K562 (cell line): ENCODE results near the gene R3HDM2. TPM values are rescaled to one million over a fixed set of nuclear protein-coding genes. Genes with fewer than 3 reads are reported as not detected.

ENCODE experiments used
- BRD9 ChIP-seq: fragments of 450-650 bp; IDR thresholded peaks from 2 replicates; pipeline ENCODE4 v1.6.1; 2018; ENCODE audit warnings: low read depth; ENCODE audit not compliant: partially characterized antibody
- MCM2 ChIP-seq: fragments of 450-650 bp; IDR thresholded peaks from 2 replicates; pipeline ENCODE4 v1.6.1; 2017; ENCODE audit warnings: low read depth, mild to moderate bottlenecking
- RB1 ChIP-seq: fragments of 450-650 bp; IDR thresholded peaks from 2 replicates; pipeline ENCODE4 v1.6.1; 2017; ENCODE audit warnings: low read depth, mild to moderate bottlenecking
- ZNF174 ChIP-seq: fragments of 250-450 bp; sonication (Bioruptor Pico); IDR thresholded peaks from 2 replicates; pipeline ENCODE4 v1.4.0; 2020; ENCODE audit warnings: mild to moderate bottlenecking
- ZNF384 ChIP-seq: IDR thresholded peaks from 2 replicates; pipeline ENCODE4 v1.6.1; 2012; ENCODE audit warnings: low read depth, low read length, improper control_type of control experiment
- ZNF699 ChIP-seq: fragments of 250-450 bp; sonication (Bioruptor Pico); IDR thresholded peaks from 2 replicates; pipeline ENCODE4 v1.8.0; 2021; ENCODE audit warnings: mild to moderate bottlenecking, moderate library complexity; ENCODE audit not compliant: insufficient replicate concordance
- polyA plus RNA-seq, 8 experiments: library from polyadenylated mRNA; depleted of rRNA in 4 of 8; stranded (reverse) in 5 of 8; unstranded in 3 of 8; fragments of >200 nt; fragmentation: Nextera tagmentation in 2 of 8; fragmentation: Illumina TruSeq in 1 of 8; extraction: Ambion mirVana in 2 of 8; extraction: Trizol in 1 of 8; gene quantifications; 2 replicates each; pipeline versions ENCODE4 v1.2.1 to v1.2.3, GENCODE V29; 2011 to 2014; ENCODE audit warnings: inconsistent platforms in 1 of 8, missing spikeins in 1 of 8
- total RNA-seq, 7 experiments: library from RNA; depleted of rRNA in 6 of 7; stranded (reverse); fragments of >200 nt in 6 of 7; fragmentation: Illumina TruSeq in 2 of 7; extraction: Trizol in 2 of 7; gene quantifications; 2 replicates each; pipeline versions ENCODE4 v1.2.1 to v1.2.3, GENCODE V29; 2011 to 2021; ENCODE audit warnings: low replicate concordance in 1 of 7
- TF ChIP-seq, protein P1 (sequence below): fragments of 200-800 bp; sonication (Bioruptor generic); IDR thresholded peaks from 2 replicates; pipeline ENCODE4 v1.6.1; 2017; ENCODE audit warnings: missing genetic modification characterization, missing compliant biosample characterization
- TF ChIP-seq, protein P2 (sequence below), 3 experiments: fragments of 200-800 bp in 1 of 3; sonication (Bioruptor generic) in 1 of 3; sonication (generic) in 1 of 3; formaldehyde crosslinking in 1 of 3; IDR thresholded peaks; 2 replicates each; pipeline versions ENCODE4 v1.6.1 to v1.8.0; 2016 to 2022; ENCODE audit warnings: mild to moderate bottlenecking in 2 of 3, missing compliant biosample characterization in 2 of 3, missing genetic modification characterization in 2 of 3, missing genetic modification reagents in 1 of 3
- TF ChIP-seq, protein P3 (sequence below): fragments of 450-650 bp; formaldehyde crosslinking; IDR thresholded peaks from 2 replicates; pipeline ENCODE4 v1.4.0; 2020; ENCODE audit warnings: mild to moderate bottlenecking, moderate library complexity
- TF ChIP-seq, protein P4 (sequence below), 2 experiments: fragments of 450-650 bp; formaldehyde crosslinking in 1 of 2; IDR thresholded peaks; 2 replicates each; pipeline versions ENCODE4 v1.4.0 to v1.6.1; 2014 to 2020; ENCODE audit warnings: mild to moderate bottlenecking in 2 of 2, borderline replicate concordance in 1 of 2, low read depth in 1 of 2
- TF ChIP-seq, protein P5 (sequence below), 2 experiments: fragments of 450-650 bp; conservative IDR thresholded peaks; 2 replicates each; pipeline ENCODE4 v1.6.1; 2017; ENCODE audit warnings: mild to moderate bottlenecking in 2 of 2, moderate library complexity in 2 of 2

The R3HDM2 gene
- total and polyA plus RNA-seq, 9 of the 15 experiments (the other 6 are each of a cell fraction or from before 2014, with no cell fraction given): 3.3 to 18.8 (median 9.0) TPM

DNA sequence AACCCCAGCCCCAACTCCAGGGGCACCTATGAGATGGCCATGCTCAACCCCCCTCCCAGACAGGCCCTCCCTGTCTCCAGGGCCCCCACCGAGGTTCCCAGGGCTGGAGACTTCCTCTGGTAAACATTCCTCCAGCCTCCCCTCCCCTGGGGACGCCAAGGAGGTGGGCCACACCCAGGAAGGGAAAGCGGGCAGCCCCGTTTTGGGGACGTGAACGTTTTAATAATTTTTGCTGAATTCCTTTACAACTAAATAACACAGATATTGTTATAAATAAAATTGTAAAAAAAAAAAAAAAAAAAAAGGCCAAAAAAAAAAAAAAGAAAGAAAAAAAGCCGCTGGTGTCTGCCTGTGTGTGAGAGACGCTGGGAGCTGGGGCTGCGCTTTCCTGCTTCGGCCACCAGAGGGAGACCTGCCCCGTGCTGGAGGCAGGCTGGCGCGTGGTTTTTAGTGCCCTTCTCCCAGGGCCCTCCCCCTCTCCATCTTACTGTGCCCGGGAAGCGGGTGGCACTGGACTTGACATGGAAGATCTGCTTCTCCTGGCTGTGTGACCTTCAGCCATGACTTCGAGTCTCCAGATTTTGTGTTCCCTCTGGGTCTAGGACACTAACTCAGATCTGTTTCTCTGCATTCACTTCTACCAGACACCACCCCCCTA, 217.7 kb downstream of the R3HDM2 start (continued):
- TF ChIP-seq, protein P1, sequence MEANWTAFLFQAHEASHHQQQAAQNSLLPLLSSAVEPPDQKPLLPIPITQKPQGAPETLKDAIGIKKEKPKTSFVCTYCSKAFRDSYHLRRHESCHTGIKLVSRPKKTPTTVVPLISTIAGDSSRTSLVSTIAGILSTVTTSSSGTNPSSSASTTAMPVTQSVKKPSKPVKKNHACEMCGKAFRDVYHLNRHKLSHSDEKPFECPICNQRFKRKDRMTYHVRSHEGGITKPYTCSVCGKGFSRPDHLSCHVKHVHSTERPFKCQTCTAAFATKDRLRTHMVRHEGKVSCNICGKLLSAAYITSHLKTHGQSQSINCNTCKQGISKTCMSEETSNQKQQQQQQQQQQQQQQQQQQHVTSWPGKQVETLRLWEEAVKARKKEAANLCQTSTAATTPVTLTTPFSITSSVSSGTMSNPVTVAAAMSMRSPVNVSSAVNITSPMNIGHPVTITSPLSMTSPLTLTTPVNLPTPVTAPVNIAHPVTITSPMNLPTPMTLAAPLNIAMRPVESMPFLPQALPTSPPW (CRISPR knock-in tag): peak; percentile 58; the same call in 1 of the 2 replicates
- TF ChIP-seq, protein P2, sequence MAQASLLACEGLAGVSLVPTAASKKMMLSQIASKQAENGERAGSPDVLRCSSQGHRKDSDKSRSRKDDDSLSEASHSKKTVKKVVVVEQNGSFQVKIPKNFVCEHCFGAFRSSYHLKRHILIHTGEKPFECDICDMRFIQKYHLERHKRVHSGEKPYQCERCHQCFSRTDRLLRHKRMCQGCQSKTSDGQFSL (CRISPR knock-in tag; IDR thresholded peaks at IDR 0.05): 0 out of 2 replicates have a peak, but pooled peaks have one; percentile 28
- TF ChIP-seq, protein P2 (tag; IDR thresholded peaks at IDR 0.05): no peak
- TF ChIP-seq ZNF174 (CRISPR knock-in tag): no peak
- TF ChIP-seq ZNF699 (CRISPR knock-in tag): no peak
- TF ChIP-seq ZNF384: peak; percentile 89
- TF ChIP-seq, protein P3, sequence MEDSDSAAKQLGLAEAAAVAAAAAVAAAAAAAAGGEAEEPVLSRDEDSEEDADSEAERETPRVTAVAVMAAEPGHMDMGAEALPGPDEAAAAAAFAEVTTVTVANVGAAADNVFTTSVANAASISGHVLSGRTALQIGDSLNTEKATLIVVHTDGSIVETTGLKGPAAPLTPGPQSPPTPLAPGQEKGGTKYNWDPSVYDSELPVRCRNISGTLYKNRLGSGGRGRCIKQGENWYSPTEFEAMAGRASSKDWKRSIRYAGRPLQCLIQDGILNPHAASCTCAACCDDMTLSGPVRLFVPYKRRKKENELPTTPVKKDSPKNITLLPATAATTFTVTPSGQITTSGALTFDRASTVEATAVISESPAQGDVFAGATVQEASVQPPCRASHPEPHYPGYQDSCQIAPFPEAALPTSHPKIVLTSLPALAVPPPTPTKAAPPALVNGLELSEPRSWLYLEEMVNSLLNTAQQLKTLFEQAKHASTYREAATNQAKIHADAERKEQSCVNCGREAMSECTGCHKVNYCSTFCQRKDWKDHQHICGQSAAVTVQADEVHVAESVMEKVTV (CRISPR knock-in tag): peak; percentile 75
- no peak for TF ChIP-seq MCM2
- TF ChIP-seq, protein P4, sequence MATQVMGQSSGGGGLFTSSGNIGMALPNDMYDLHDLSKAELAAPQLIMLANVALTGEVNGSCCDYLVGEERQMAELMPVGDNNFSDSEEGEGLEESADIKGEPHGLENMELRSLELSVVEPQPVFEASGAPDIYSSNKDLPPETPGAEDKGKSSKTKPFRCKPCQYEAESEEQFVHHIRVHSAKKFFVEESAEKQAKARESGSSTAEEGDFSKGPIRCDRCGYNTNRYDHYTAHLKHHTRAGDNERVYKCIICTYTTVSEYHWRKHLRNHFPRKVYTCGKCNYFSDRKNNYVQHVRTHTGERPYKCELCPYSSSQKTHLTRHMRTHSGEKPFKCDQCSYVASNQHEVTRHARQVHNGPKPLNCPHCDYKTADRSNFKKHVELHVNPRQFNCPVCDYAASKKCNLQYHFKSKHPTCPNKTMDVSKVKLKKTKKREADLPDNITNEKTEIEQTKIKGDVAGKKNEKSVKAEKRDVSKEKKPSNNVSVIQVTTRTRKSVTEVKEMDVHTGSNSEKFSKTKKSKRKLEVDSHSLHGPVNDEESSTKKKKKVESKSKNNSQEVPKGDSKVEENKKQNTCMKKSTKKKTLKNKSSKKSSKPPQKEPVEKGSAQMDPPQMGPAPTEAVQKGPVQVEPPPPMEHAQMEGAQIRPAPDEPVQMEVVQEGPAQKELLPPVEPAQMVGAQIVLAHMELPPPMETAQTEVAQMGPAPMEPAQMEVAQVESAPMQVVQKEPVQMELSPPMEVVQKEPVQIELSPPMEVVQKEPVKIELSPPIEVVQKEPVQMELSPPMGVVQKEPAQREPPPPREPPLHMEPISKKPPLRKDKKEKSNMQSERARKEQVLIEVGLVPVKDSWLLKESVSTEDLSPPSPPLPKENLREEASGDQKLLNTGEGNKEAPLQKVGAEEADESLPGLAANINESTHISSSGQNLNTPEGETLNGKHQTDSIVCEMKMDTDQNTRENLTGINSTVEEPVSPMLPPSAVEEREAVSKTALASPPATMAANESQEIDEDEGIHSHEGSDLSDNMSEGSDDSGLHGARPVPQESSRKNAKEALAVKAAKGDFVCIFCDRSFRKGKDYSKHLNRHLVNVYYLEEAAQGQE (IDR thresholded peaks at IDR 0.05; ENCODE audit: borderline replicate concordance): peak; percentile 78
- TF ChIP-seq, protein P4 (CRISPR knock-in tag; IDR thresholded peaks at IDR 0.05; ENCODE audit: low read depth): no peak
- TF ChIP-seq, protein P5, sequence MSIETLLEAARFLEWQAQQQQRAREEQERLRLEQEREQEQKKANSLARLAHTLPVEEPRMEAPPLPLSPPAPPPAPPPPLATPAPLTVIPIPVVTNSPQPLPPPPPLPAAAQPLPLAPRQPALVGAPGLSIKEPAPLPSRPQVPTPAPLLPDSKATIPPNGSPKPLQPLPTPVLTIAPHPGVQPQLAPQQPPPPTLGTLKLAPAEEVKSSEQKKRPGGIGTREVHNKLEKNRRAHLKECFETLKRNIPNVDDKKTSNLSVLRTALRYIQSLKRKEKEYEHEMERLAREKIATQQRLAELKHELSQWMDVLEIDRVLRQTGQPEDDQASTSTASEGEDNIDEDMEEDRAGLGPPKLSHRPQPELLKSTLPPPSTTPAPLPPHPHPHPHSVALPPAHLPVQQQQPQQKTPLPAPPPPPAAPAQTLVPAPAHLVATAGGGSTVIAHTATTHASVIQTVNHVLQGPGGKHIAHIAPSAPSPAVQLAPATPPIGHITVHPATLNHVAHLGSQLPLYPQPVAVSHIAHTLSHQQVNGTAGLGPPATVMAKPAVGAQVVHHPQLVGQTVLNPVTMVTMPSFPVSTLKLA (conservative IDR thresholded peaks at IDR 0.05): peak in 1 of 2 experiments; percentile 74; a peak in 2 of 4 replicates
- peak; percentile 35 for TF ChIP-seq BRD9
- TF ChIP-seq RB1: peak; percentile 55; the same call in 1 of the 2 replicates
